Fibroblast of skin of abdomen (primary cell): ENCODE data around the gene ENAH. TPM values are rescaled to one million over a fixed set of nuclear protein-coding genes. Genes with fewer than 3 reads are reported as not detected.
A peak's percentile ranks its signal among the peaks of the same experiment; 100 is the strongest.
"Not testable (repeated sequence)": the region's sequence is repeated elsewhere in the genome, so short reads cannot be mapped to it uniquely, and the experiment has no call there.

Source experiments
- DNase-seq: peaks from one replicate; pipeline ENCODE4 v3.0.0-alpha.2; 2013
- polyA plus RNA-seq, 2 experiments: library from polyadenylated mRNA; unstranded; fragments of 120-200 nt; gene quantifications; one replicate each; pipeline ENCODE4 v1.2.1, GENCODE V29; 2013; ENCODE audit not compliant: insufficient read length in 2 of 2

ENAH gene
- 282 TPM for polyA plus RNA-seq (2013, experiment 1 of 2; ENCODE audit: insufficient read length)
- 244 TPM for polyA plus RNA-seq (2013, experiment 2 of 2; ENCODE audit: insufficient read length)

DNA sequence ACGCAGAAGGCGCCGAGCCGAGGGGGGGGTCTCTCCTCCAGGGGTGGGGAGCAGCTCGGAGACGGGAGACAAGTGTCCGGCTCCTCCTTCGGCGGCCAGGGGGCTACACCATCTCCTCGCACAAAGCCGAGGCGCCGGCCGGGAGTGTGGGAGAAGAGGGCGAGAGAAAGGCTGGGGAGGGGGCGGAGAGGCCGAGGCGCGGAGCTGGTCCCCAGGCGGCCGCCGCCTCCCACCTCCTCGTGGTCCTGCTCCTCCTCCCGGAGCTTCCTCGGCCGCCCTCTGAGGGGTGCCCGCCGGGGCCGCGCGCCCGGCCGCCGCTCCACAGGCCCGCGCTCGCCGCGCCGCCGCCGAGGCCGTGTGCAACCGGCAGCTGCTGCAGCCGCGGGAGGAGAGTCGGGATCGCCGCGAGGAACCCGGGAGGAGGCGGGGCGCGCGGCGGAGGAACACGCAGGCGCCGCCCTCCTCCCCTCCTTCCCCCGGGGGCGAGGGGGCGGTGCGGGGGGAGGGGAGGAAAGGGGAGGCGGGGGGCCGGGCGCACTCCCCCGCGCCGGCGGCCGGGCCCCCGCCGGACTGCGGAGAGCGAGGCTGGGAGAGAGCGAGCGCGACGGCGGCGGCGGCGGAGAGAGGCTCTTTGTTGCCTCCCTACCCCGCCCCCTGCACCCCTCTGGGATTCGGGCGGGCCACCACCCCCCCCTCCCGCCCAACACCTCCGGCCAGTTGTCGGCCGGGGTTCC, at the start of gene ENAH:
TSS of gene ENAH (minus strand) at position 395 of the 734 bp plus-strand sequence. CDS start 433 bp downstream, outside the sequence.
- DNase-seq, result peak; percentile 91

DNA sequence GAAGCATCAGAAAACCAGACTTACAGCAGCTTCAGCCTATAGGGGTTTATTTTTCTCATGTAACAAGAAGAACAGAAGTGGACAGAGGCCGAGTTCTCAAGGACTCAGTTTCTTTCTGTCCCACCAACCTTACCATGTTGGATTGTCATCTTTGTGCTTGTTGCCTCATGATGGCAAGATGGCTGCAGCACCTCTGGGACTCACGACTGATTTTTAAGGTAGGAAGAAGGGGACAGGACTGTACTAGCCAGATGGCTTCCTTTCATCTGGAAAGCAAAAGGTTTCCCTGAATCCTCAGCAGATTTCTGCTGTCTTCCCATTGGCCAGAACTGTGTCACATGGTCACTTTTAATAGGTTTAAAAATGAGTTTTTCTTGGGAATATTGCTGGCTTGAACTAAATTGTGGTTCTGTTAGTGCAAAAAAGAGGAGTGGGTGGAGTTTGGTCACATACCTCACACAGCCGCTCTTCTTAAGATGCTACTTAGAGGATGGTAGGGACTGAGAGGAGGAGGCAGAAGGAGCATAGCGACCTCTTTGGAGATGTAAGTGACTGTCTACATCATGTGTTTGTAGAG, 48.1 kb upstream of the ENAH start:
- peak; percentile 63 for DNase-seq

DNA sequence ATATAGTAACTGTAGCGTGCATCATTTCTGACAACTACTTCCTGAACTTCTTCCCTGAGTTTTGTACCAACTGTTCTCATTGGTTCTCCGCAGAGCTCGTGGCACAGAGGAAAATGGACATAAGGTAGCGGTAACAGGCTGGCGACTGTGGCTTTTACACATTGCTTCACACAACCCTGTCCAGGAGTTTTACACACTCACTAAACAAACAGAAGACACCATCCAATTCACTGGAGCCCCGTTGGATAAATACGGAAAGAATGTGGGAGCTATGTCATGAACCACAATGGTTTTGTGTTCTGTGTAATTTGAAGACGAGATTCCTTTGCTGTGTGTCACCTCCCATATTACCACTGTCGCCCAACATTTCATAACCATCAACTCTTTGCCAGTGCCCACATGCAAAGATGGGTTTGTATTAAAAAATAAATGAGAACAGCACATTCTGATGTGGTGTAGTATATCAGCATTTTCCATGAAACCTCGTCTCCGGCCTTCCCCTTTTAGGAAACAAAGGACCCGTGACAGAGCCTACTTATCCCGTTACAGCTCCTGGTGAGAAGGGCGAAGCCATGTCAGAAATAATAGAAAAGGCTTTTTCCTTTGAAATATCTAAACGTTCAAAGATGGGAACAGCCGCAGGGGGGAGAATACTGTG, 47.4 kb upstream of the ENAH start:
- DNase-seq, result peak; percentile 99

DNA sequence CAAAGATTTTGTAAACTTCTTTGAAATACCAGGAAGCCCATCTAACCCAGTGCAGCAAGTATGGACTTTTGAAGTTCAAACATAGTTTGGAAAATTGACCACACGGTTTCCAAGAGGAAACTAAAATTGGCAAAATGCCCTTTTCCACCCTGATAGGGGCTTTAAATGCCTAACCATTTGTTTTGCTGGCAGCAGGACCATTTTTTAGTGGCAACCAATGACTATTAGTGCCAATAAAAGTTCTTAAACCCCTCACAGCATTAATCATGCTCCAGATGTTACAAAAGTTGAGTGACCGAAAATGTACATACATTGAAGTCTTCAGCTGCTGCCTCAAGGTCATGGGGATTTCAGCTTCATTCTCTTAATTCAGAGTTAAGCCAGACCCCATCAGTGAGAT, 46.4 kb upstream of the ENAH start:
- DNase-seq, result peak; percentile 21

DNA sequence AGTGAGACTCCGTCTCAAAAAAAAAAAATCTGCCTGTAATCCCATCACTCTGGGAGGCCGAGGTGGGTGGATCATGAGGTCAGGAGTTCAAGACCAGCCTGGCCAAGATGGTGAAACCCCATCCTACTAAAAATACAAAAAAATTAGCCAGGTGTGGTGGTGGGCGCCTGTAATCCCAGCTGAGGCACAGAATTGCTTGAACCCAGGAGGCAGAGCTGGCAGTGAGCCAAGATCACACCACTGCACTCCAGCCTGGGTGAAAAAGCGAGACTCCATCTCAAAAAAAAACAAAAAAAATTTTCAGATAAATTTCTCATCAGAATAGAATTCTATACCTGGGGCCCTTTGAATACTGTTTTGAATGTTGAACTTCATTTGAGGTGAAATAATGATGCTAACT, 45.3 kb upstream of the ENAH start:
- DNase-seq, result not testable (repeated sequence)

DNA sequence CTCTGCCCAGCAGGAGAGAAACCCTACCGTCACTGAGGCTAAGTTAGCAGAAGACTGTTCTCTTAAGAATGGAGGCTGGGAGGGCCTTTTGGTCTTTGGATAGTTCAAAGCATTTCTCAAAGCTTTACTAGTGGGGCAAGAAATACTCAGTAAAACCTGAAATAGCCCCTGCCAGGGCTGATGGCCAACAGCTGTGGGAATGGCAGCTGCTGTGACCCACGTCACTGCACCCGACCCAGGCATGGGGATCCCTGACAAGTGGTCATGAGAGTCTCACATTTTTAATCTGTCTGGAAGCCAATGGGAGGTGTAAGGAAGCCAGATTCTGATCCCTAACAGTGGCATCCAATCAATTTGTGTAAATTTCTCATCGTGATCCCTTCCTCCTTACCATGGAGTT, 44.5 kb upstream of the ENAH start:
- DNase-seq, result no peak

DNA sequence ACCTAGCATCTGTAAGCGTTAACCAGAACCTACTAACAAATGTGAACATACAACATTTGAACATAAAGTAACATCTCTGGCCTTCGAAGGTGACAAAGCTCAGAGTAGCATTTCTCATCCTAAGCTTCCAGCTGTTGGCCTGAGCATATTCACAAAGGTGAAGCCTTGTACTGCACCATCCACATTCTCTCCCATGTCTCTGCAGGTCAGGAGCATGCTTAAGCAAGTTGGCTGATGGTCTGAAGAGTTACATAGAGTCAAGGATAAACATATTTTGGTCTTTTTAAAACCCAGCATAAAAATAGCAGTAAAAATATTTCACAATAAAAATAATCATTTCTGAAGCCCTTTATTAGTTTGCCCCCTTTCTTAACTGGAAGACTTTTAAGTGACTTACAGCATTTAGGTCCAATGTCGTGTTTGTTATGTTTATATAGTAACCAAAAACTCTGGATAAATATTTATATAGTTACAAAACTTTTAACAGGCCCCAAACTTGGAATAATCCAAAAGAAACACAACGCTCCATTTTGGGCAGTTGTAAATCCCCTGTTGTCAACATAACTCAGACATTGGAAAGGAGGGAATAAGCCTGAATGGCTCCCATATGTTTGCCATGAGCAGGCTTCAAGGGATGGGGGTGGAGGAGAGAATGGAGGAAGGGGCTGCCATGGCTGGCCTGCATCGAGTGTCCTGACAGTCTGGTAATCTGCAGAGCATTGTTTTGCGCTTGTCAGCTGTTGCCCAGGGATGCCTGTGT, 42.8 kb upstream of the ENAH start:
- DNase-seq, result peak; percentile 22

DNA sequence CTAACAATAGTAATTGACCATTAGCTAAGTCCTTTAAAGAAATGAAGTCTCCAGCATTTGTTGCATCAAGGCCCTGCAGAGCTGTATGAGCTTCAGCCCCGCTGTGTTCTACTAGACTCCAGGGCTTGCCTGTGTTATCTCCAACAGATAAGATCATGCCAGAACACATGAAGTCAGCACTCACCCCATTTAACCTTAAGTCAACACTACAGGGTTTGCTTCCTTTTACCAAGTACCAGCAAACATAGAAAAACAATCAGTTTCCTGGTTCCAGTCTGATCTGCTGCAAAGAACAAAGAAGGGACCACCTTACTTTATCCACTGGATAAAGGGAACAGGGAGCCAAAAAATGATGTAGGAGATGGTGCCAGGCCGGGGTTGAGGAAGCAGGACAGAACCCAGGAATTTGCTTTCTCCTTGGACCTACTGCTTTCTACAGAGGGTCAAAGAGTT, 41.3 kb upstream of the ENAH start:
- peak; percentile 26 for DNase-seq

DNA sequence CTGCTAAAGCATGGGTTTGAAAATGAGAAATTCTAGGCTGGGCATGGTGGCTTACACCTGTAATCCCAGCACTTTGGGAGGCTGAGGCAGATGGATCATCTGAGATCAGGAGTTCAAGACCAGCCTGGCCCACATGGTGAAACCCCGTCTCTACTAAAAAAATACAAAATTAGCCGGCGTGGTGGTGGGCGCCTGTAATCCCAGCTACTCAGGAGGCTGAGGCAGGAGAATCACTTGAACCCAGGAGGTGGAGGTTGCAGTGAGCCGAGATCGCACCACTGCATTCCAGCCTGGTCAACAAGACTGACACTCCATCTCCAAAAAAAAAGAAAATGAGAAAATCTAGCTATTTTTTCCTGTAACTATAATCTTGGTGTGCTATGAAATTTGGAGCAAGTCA, 40.8 kb upstream of the ENAH start:
- not testable (repeated sequence) for DNase-seq

DNA sequence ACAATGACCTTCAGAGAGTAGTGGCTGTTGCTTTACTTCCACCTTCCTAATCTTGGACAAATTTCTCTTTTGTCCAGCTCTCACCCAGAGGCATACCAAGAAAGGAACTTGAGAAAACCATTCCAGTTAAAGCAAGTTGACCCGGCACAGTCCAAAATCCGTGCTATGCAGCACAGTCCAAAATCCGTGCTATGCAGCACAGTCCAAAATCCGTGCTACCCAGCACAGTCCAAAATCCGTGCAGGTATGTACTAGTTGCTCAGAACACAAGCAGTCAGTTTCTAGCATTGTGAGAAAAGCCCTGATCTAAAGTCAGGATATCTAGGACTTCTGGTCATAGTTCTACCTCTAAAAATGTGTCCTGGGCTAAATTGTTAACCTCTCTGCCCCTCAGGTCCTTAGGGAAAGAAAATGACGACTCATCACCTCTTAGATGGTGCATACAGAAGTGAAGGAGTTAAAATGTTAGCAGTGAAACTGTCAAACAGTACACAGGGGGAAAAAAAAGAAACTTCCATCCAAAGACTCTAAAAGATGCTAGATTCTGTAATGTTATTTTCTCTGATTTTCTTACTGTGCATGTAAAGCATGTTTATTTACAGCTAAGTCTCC, 40.3 kb upstream of the ENAH start:
- DNase-seq, result no peak

DNA sequence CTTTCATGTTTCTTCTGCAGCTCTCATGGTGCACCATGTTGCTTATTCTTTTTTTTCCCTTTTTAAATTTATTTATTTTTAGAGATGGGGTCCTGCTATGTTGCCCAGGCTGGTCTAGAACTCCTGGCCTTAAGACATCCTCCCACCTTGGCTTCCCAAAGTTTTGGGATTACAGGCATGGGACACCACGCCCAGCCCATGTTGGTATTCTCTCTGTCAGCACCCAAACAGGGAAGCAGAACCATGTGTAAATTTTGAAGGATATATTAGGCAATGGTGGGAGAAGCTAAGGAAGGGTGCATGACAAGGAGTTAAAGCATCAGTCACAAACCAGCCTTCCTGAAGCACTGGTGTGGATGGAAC, 39.6 kb upstream of the ENAH start:
- DNase-seq, result no peak

DNA sequence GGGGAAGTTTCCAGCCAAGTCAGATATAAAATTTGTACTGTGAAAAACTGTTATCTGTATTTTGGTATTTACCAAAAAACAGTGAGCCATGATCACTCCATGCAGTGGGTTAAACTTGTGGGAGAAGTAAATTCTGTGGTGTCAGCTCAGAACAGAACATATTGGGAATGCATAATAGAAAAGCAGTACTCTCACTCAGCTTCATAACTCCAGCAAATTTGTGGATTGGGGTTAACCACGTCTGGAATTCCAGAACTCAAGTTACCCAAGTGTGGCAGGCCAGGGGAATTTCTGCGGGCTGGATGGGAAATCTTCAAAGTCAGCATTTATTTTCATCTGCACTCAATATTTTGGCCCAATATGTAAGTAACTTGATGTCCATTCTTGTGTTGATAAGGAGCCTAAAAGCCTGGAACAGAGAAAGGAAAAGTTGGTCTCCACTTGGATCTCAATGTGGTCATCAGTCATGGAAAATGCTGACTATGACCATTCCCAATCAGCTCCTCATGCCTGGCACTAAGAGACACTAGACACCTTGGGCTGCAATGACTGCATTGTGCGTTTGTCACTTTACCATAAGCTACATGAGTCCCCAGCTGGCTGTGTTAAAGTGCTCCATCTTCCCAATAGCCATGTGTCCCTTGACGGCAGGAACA, 39.1 kb upstream of the ENAH start:
- peak; percentile 96 for DNase-seq

DNA sequence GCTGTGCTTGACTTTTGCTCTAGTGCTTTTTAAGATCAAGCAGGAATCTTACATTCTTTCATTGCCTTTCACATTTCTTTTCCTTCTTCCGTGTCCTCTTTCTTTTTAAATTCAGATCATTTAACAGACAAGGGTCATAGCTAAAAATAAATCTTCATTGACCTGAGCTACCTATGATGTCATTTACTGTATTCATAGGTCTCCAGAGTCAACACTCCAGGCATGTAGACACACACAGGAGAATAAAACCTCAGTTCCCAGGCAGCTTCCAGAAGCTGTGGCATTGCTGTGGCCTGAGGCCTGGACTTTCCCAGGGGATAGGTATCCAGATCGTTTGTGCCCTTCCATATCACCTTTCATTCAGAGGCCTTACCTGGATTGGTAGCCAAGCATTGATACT, 38.5 kb upstream of the ENAH start:
- DNase-seq, result peak; percentile 34

DNA sequence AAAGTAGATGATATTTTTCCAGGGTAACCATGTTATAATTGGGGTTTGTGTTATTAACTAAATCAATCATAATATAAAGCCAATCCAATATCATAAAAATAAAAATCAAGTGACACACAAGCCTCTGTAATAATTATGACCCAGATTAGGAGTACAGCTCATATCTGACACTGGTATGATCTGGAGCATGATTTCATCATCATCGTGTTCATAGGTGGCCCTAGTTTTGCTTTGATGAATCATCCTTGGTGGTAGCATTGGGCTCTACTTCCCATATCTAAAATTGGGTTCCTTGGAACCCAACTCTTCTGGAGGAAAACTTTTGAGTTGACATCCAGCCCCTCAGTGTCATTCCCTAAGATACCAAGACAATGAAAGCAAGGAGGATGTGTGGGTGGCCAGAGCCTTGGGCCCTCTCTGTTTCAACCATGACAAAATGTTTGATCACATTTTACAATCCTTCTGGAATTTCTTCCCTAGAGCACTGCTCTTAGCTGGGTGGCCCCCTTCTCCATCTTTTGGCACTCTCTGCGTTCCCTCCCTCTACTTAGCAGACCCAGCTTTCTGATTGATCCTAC, 37.0 kb upstream of the ENAH start:
- no peak for DNase-seq

DNA sequence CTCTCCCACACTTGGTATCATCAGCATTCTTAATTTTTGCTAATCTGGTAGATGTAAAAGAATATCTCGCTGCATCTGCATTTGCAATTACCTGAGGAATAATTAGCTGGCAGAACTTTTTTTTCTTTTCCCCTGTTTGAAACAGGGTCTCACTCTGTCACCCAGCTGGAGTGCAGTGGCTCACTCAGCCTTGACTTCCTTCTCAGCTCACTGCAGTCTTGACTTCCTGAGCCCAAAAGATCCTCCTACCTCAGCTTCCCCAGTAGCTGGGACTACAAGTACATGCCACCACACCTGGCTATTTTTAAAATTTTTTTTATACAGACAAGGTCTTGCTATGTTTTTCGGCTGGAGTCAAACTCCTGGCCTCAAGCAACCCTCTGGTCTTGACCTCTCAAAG, 35.4 kb upstream of the ENAH start:
- no peak for DNase-seq

DNA sequence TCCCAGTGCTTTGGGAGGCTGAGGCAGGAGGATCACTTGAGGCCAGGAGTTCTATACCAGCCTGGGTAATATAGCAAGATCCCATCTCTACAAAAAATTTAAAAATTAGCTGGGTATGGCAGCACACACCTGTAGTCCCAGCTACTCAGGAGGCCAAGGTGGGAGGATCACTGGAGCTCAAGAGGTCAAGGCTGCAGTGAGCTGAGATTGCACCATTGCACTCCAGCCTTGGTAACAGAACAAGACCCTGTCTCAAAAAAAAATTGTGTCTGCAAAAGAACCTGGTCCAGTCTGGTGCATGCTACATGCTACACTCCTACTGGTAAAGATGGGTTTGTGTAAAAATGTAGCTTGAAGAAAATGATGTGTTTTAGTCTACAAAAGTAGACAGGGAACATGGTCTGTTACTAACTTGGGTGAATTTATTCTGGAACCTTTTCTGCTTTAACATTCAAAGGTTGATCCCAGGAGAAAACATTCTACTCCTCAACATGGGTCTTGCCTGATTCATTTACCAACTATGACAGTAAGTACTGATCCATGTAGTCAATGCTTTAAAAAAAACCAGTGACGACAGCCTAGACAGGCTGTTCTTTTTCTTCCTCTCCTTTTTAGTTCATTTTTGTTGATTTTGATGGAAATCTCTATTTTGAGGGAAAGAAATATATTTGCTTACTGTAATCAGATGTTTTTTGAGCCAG, 32.7 kb upstream of the ENAH start:
- peak; percentile 43 for DNase-seq

DNA sequence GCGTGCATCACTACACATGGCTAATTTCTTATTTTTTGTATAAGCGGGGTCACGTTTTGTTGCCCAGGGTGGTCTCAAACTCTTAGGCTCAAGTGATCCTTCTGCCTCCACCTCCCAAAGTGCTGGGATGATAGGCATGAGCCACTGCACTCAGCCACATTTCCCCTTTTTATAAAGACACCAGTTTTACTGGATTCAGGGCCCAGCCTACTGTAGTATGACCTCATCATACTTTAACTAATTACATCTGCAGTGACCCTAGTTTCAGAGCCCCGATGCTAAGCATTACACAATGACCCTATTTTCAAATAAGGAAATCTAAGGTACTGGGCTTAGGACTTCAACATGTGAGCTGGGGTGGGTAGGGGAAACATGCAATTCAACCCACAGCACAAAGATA, 31.8 kb upstream of the ENAH start:
- DNase-seq, result no peak

DNA sequence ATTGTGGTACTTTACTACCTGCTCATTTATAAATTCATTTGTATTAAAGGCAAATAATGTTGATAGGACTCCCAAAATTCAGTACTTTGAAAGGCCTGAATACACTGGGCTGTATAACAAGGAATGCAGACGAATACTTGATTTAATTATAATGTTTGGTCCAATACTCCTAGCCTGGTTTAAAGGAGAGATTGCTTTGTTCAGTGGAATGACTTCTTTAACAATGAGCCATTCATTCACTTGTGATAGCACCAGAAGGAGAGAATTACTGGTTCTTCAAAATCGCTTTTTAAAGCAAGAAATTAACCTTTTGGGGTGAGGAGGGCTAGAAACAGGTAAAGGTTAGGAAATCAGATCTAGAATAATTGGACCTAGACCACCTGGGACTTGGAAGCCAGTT, 28.3 kb upstream of the ENAH start:
- DNase-seq, result no peak

DNA sequence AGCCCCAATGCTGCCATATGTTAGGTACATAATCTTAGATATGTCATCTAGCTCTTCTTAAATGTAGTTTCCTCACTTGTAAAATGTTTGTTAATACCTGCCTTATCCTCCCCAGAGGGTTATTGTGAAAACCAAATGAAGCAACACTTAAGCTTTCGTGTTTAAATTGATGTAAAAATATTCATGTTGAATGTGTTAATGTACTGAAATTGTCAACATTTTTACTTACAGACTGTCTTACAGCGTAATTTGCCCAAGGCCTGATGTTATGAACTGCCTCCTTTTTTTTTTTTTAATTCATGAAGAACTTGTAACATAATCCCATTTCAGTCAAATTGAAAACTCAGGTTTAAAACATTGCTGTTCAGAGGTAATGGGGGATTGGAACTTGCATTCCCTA, 25.6 kb upstream of the ENAH start:
- no peak for DNase-seq

DNA sequence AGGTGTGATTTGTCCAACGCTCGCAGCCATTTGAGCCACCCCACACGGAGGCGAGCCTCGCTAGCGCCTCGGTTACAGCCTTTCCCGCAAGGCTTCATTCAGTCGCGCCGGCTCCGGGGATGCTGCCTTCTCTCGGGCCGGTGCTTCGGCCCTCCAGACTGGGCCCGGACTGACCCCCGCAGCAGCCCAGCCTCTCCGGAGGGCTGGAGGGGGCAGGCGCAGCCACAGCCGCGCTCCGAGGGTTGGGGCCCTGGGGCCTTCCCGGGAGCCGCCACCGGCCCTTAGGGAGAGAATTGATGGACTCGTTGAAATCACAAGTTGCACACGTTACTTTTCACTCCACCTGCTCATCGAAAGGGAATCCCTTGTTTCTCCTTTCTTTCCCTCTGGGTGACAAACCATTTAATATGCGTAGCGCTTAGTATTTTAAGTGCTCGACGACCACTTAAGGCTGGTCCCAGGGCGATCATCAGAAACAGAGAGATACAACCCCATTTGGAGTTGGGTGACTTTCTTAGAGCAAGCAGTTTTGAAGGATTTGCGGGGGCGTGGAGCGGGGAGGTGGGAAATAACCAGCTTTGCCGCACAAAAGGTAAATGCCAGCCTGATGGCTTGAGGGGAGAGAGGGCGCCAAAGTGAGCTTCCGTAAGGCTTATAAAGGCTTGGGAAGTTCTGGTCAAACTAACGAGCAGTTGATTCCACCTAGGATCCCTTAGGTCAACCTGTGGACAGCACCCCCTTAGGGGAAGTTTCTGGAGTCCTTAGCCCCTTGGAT, 24.6 kb upstream of the ENAH start:
- no peak for DNase-seq
